Neural crest cell (in vitro differentiated cells): ENCODE results near the gene CDC42BPB. TPM values are rescaled to one million over a fixed set of nuclear protein-coding genes. Genes with fewer than 3 reads are reported as not detected.

Source experiments
- DNase-seq: peaks from one replicate; pipeline ENCODE4 v3.0.0; 2021; ENCODE audit warnings: low read depth, mixed read lengths, low spot score
- H3K27ac Mint-ChIP-seq: one replicate; pipeline ENCODE4 v1.8.0; 2021; ENCODE audit warnings: mild to moderate bottlenecking, mixed read lengths; ENCODE audit not compliant: unreplicated experiment
- H3K27me3 Mint-ChIP-seq: 2 replicates; pipeline ENCODE4 v1.8.0; 2021; ENCODE audit warnings: low read depth, mild to moderate bottlenecking, mixed read lengths
- H3K36me3 Mint-ChIP-seq: 2 replicates; pipeline ENCODE4 v1.8.0; 2021; ENCODE audit warnings: low read depth, mild to moderate bottlenecking, mixed read lengths
- H3K4me1 Mint-ChIP-seq: 2 replicates; pipeline ENCODE4 v1.8.0; 2021; ENCODE audit warnings: mixed read lengths
- H3K4me3 Mint-ChIP-seq: one replicate; pipeline ENCODE4 v1.8.0; 2021; ENCODE audit warnings: mild to moderate bottlenecking, mixed read lengths
- H3K9me3 Mint-ChIP-seq: 2 replicates; pipeline ENCODE4 v1.8.0; 2021; ENCODE audit warnings: mixed read lengths
- total RNA-seq: library from RNA; stranded (reverse); gene quantifications from 2 replicates; pipeline ENCODE4 v1.2.1, GENCODE V29; 2021
- TF ChIP-seq, protein P1 (sequence below): fragments of 200-600 bp; sonication (generic); conservative IDR thresholded peaks from 2 replicates; pipeline ENCODE4 v1.5.0; 2021; ENCODE audit warnings: antibody characterized with exemption, mild to moderate bottlenecking

Gene CDC42BPB
- total RNA-seq, 1 donor from 2014 or later = 94.8 TPM

DNA sequence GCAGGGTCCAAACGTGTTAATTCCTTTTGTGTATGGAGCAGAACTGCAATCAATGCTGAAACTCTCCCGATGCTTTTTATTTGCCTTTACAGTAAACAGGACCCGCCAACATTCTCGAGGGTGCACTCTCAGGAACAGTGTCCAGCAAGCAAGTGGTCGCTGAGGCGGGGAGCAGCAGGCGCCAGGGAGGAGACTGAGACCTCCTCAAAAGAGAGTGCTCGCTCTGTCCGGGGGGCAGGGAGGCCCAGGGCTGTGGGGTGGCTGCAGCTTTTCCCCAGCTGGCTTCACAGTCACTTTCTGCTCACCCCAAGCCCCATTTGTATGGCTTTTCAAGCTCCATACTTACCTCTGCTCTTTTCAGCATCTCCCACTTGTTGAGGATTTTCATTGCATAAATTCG lies 49.2 kb downstream of the CDC42BPB start:
- Mint-ChIP-seq H3K4me1 (peaks cover 10% of the 10 kb centered on the region), H3K9me3 (no peaks in the 10 kb centered on the region), H3K27me3 (no peaks in the 10 kb centered on the region), H3K27ac (no peak overlapping the region), H3K36me3 (peaks cover 4% of the 10 kb centered on the region), H3K4me3 (no peak overlapping the region)
- no peak for DNase-seq
- TF ChIP-seq, protein P1, sequence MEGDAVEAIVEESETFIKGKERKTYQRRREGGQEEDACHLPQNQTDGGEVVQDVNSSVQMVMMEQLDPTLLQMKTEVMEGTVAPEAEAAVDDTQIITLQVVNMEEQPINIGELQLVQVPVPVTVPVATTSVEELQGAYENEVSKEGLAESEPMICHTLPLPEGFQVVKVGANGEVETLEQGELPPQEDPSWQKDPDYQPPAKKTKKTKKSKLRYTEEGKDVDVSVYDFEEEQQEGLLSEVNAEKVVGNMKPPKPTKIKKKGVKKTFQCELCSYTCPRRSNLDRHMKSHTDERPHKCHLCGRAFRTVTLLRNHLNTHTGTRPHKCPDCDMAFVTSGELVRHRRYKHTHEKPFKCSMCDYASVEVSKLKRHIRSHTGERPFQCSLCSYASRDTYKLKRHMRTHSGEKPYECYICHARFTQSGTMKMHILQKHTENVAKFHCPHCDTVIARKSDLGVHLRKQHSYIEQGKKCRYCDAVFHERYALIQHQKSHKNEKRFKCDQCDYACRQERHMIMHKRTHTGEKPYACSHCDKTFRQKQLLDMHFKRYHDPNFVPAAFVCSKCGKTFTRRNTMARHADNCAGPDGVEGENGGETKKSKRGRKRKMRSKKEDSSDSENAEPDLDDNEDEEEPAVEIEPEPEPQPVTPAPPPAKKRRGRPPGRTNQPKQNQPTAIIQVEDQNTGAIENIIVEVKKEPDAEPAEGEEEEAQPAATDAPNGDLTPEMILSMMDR = no peak

DNA sequence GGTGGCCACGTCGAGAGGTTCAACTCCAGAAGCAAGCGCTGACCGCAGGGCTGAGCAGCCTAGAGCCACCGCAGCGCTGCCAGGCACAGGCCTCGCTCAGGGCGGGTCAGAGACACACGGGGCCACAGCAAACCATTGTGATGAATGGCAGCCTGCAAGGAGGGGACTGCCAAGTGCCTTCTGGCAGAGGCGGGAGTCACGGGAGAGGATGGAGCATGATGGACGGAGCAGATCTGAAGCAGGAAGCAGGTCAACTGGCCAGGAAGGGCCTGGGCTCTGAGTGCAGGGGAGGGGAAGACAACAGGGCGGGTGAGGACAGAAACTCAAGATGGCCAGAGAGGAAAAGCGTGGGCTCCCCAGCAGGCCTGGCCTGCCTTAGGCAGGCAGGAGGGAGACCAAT lies 49.8 kb downstream of the CDC42BPB start:
- DNase-seq = no peak
- no peaks in the 10 kb centered on the region for H3K27me3 Mint-ChIP-seq
- no peak overlapping the region for H3K4me3 Mint-ChIP-seq
- H3K4me1 Mint-ChIP-seq = peaks cover 10% of the 10 kb centered on the region
- no peak overlapping the region for H3K27ac Mint-ChIP-seq
- peaks cover 4% of the 10 kb centered on the region for H3K36me3 Mint-ChIP-seq
- TF ChIP-seq, protein P1 = no peak
- H3K9me3 Mint-ChIP-seq = no peaks in the 10 kb centered on the region

DNA sequence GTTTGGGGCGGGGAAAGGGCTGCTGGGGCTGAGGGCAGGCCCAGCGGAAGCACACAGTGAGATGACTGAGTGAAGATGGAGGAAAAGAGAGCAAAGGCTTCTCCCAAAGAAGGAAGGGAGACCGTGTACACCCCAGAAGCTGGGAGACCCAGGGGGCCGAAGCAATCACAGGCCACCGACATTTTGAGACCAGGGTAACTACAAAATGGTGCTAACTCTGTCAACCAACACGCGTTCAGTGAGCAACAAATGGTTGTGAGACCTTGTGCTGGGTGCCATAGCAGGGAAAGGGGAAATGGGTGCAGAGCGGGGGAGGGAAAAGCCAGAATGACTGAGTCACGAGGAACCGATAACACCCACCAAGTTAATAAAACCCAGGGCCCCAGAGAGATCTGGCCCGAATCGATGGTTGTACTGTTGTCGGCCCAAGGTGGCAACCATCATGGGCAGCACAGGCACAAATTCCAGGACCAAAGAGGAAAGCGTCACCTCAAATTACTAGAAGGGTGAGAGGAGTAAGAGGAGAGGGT lies 50.3 kb downstream of the CDC42BPB start:
- peaks cover 10% of the 10 kb centered on the region for H3K4me1 Mint-ChIP-seq
- TF ChIP-seq, protein P1 = no peak
- H3K27me3 Mint-ChIP-seq = no peaks in the 10 kb centered on the region
- no peak overlapping the region for H3K4me3 Mint-ChIP-seq
- peaks cover 4% of the 10 kb centered on the region for H3K36me3 Mint-ChIP-seq
- no peak overlapping the region for H3K27ac Mint-ChIP-seq
- no peaks in the 10 kb centered on the region for H3K9me3 Mint-ChIP-seq
- DNase-seq = no peak

DNA sequence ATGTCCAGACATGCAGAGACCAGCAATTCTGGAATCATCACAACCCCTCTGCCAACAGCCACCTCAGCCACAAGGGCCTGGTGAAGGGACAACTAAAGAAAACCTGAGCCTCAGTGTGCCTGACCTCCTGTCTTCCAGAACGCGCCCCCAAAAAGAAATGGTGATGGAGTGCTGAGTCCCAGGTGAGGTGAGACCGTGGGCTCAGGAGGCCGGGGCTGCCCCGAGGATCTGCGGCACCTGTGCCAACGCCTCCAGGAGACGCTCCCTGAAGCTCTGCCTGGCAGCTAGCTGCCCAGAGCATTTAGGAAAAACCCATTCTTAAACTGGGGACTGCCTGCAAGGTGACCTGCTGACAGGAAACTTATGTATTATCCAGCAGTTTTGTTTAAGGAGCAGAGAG lies 51.2 kb downstream of the CDC42BPB start:
- H3K4me3 Mint-ChIP-seq = no peak overlapping the region

DNA sequence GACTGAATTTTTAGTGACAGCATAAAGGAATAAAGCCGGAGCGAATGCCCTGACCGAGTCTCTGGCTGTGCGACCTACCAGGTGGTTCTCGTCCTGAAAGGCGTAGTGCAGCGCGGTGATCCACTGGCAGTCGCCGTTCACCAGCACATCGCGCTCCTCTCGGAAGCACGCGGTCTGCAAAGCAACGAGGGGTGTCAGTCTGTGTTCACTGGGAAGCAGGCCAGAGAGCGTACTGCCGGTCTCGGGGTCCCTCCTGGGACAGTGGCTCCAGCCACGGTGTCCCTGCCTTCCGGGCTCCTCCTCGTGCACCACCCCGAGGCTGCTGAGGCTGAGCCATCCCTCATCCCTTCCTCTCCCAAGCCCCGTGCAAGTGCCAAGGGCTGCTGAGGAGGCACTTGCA lies 53.5 kb downstream of the CDC42BPB start:
- no peak overlapping the region for H3K4me3 Mint-ChIP-seq
- no peaks in the 10 kb centered on the region for H3K27me3 Mint-ChIP-seq
- TF ChIP-seq, protein P1 = no peak
- H3K36me3 Mint-ChIP-seq = peaks cover 10% of the 10 kb centered on the region
- H3K9me3 Mint-ChIP-seq = no peaks in the 10 kb centered on the region
- no peak for DNase-seq
- H3K4me1 Mint-ChIP-seq = peaks cover 7% of the 10 kb centered on the region
- H3K27ac Mint-ChIP-seq = no peak overlapping the region

More for the DNA sequence above, 51.2 kb downstream of the CDC42BPB start:
- no peaks in the 10 kb centered on the region for H3K9me3 Mint-ChIP-seq
- peaks cover 10% of the 10 kb centered on the region for H3K4me1 Mint-ChIP-seq
- H3K27ac Mint-ChIP-seq = no peak overlapping the region
- H3K27me3 Mint-ChIP-seq = no peaks in the 10 kb centered on the region
- peaks cover 4% of the 10 kb centered on the region for H3K36me3 Mint-ChIP-seq
- TF ChIP-seq, protein P1 = no peak
- no peak for DNase-seq

DNA sequence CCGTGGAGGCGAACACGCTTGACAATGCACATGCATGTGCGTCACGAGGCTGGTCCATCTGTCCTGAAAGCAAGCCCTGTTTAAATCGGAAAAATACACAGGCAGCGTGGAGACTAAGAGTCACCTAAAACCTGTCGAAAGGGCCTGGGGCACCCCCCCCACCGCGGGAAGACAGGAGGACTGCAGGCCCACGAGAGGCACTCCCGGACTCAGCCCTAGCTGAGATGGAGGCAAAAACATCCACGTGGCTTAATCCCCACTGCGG lies 54.1 kb downstream of the CDC42BPB start:
- Mint-ChIP-seq H3K36me3 (peaks cover 10% of the 10 kb centered on the region), H3K4me1 (peaks cover 5% of the 10 kb centered on the region), H3K4me3 (no peak overlapping the region), H3K27me3 (no peaks in the 10 kb centered on the region), H3K27ac (no peak overlapping the region), H3K9me3 (no peaks in the 10 kb centered on the region)
- DNase-seq = no peak
- TF ChIP-seq, protein P1 = no peak
